Endothelial cell of umbilical vein (primary cell): ENCODE measurements around the gene DNAI1. TPM values are rescaled to one million over a fixed set of nuclear protein-coding genes. Genes with fewer than 3 reads are reported as not detected.

Source experiments
- BruUV-seq: library from RNA; stranded (reverse); fragments of 400-500 nt; replicated peaks from 2 replicates; lab custom pipeline; 2021; lab: Mats Ljungman, UMichigan
- CTCF ChIA-PET: fragments of 300-600, 350-600 bp; sonication (Branson Sonifier 250); formaldehyde crosslinking; loops from one replicate; lab custom pipeline; 2021; ENCODE audit warnings: antibody characterized with exemption, inconsistent platforms; lab: Charles Lee
- POLR2A ChIA-PET: fragments of 300-600, 350-600 bp; sonication (Branson Sonifier 250); formaldehyde crosslinking; loops from one replicate; lab custom pipeline; 2021; ENCODE audit warnings: antibody characterized with exemption, inconsistent platforms; lab: Charles Lee
- DNase-seq: peaks from one replicate; pipeline ENCODE4 v3.0.0-alpha.2; 2011; ENCODE audit warnings: low read depth, low spot score
- FAIRE-seq: peaks from 2 replicates; lab custom pipeline; 2011; peaks lifted over from hg19 to GRCh38; lab: Jason Lieb, UNC
- H2AFZ ChIP-seq: 2 replicates; pipeline ENCODE4 v1.6.0; 2012; ENCODE audit warnings: low read depth, low read length, control low read depth, inconsistent platforms
- H3K27ac ChIP-seq: 2 replicates; pipeline ENCODE4 v1.5.1; 2011; ENCODE audit warnings: low read depth, mild to moderate bottlenecking, control low read depth, low read length, moderate library complexity; ENCODE audit not compliant: insufficient read depth
- H3K27me3 ChIP-seq, 2 experiments: 2 replicates each; pipeline versions ENCODE4 v1.6.0 to v1.6.1; 2011; ENCODE audit warnings: low read length in 2 of 2, mixed read lengths in 1 of 2; ENCODE audit not compliant: control insufficient read depth in 2 of 2, insufficient read depth in 2 of 2
- H3K36me3 ChIP-seq, 2 experiments: 2 replicates in 1 of 2; 3 replicates in 1 of 2; pipeline ENCODE4 v1.5.1; 2011; ENCODE audit warnings: low read length in 2 of 2, mild to moderate bottlenecking in 1 of 2, moderate library complexity in 1 of 2; ENCODE audit not compliant: control insufficient read depth in 2 of 2, insufficient read depth in 2 of 2; ENCODE audit errors: extremely low read depth in 1 of 2
- H3K4me1 ChIP-seq: 3 replicates; pipeline ENCODE4 v1.5.1; 2011; ENCODE audit warnings: mild to moderate bottlenecking, low read length; ENCODE audit not compliant: control insufficient read depth, insufficient read depth; ENCODE audit errors: extremely low read depth
- H3K4me2 ChIP-seq: 2 replicates; pipeline ENCODE4 v1.6.1; 2011; ENCODE audit warnings: low read length, control low read depth, mixed read lengths; ENCODE audit not compliant: insufficient read depth
- H3K4me3 ChIP-seq, 3 experiments: fragments of 200-600 bp in 1 of 3; sonication (generic), shearing (Covaris generic) in 1 of 3; replicated peaks in 1 of 3; 2 replicates each; pipeline ENCODE4 v1.5.1; 2011 to 2016; ENCODE audit warnings: control low read depth in 3 of 3, low read length in 3 of 3, mild to moderate bottlenecking in 2 of 3, inconsistent platforms in 1 of 3, low read depth in 1 of 3, moderate library complexity in 1 of 3; ENCODE audit not compliant: insufficient read depth in 1 of 3
- H3K79me2 ChIP-seq: 2 replicates; pipeline ENCODE4 v1.6.0; 2012; ENCODE audit warnings: low read length, inconsistent platforms; ENCODE audit not compliant: control insufficient read depth, insufficient read depth
- H3K9ac ChIP-seq: replicated peaks from 2 replicates; pipeline ENCODE3; 2011; ENCODE audit warnings: low read length, control low read depth; ENCODE audit not compliant: insufficient read depth; ENCODE audit errors: extremely low read depth
- H3K9me1 ChIP-seq: replicated peaks from 3 replicates; pipeline ENCODE4 v1.6.0; 2011; ENCODE audit warnings: mild to moderate bottlenecking, low read length; ENCODE audit not compliant: control insufficient read depth, insufficient read depth; ENCODE audit errors: extremely low read depth
- H3K9me3 ChIP-seq: replicated peaks from 2 replicates; pipeline ENCODE4 v1.5.1; 2012; ENCODE audit warnings: low read length, inconsistent platforms; ENCODE audit not compliant: control insufficient read depth, insufficient read depth
- H4K20me1 ChIP-seq: replicated peaks from 2 replicates; pipeline ENCODE3; 2011; ENCODE audit warnings: mild to moderate bottlenecking, low read length; ENCODE audit not compliant: control insufficient read depth, insufficient read depth; ENCODE audit errors: extremely low read depth
- CTCF ChIP-seq, 2 donors: IDR thresholded peaks; 1 replicate in 1 of 2; 2 replicates in 1 of 2; pipeline ENCODE4 v1.5.1; 2011; ENCODE audit warnings: low read length in 2 of 2, mild to moderate bottlenecking in 2 of 2, moderate library complexity in 2 of 2, control low read depth in 1 of 2, inconsistent platforms in 1 of 2, low read depth in 1 of 2; ENCODE audit not compliant: insufficient read depth in 1 of 2; ENCODE audit errors: extremely low read depth in 1 of 2
- EZH2 ChIP-seq: IDR thresholded peaks from 2 replicates; pipeline ENCODE4 v1.6.1; 2012; ENCODE audit warnings: borderline replicate concordance, low read depth, mild to moderate bottlenecking, moderate library complexity, low read length, inconsistent platforms; ENCODE audit not compliant: severe bottlenecking
- FOS ChIP-seq: IDR thresholded peaks from 2 replicates; pipeline ENCODE4 v1.6.1; 2011; ENCODE audit warnings: mild to moderate bottlenecking, low read length, moderate library complexity, borderline replicate concordance; ENCODE audit not compliant: insufficient read depth
- GATA2 ChIP-seq: IDR thresholded peaks from 2 replicates; pipeline ENCODE4 v1.7.0; 2011; ENCODE audit warnings: low read depth, mild to moderate bottlenecking, moderate library complexity, mixed read lengths, low read length; ENCODE audit not compliant: insufficient read length, insufficient read depth
- JUN ChIP-seq: IDR thresholded peaks from 2 replicates; pipeline ENCODE4 v1.6.1; 2011; ENCODE audit warnings: borderline replicate concordance, low read depth; ENCODE audit not compliant: insufficient read length, insufficient read depth
- MAX ChIP-seq: IDR thresholded peaks from 2 replicates; pipeline ENCODE4 v1.6.1; 2011; ENCODE audit not compliant: insufficient read depth, insufficient read length
- MYC ChIP-seq: IDR thresholded peaks from one replicate; pipeline ENCODE4 v1.6.1; 2011; ENCODE audit warnings: mild to moderate bottlenecking, low read depth, low read length
- POLR2A ChIP-seq: IDR thresholded peaks from 2 replicates; pipeline ENCODE4 v1.6.1; 2012; ENCODE audit warnings: low read depth, mild to moderate bottlenecking, control low read depth, low read length
- POLR2AphosphoS5 ChIP-seq: IDR thresholded peaks from 2 replicates; pipeline ENCODE4 v1.6.1; 2012; ENCODE audit warnings: low read depth, mild to moderate bottlenecking, control low read depth, low read length, moderate library complexity; ENCODE audit not compliant: insufficient read depth
- dilution Hi-C: fragments of 300-500 bp; cut with MboI; formaldehyde crosslinking; loops from one replicate; pipeline ENCODE4 v1.15.0; 2019; ENCODE audit warnings: low sequenced_read_pairs; ENCODE audit not compliant: extremely low pct_ligation_motif_present
- intact Hi-C: fragments of 100-400 bp; cut with micrococcal nuclease; formaldehyde crosslinking; loops from one replicate; pipeline ENCODE4 v1.10.0; 2022
- polyA plus RNA-seq, 4 experiments: library from polyadenylated mRNA; depleted of rRNA in 3 of 4; stranded (reverse) in 3 of 4; unstranded in 1 of 4; fragments of >200 nt; gene quantifications; 2 replicates each; pipeline versions ENCODE4 v1.2.1 to v1.2.3, GENCODE V29; 2011 to 2012; ENCODE audit warnings: missing spikeins in 1 of 4
- total RNA-seq: library from RNA; stranded (reverse); gene quantifications from 2 replicates; pipeline ENCODE4 v1.2.3, GENCODE V29; 2021

Gene DNAI1
- total and polyA plus RNA-seq, 2 donors (not counting 3 experiments of a cell fraction or from before 2014, with no cell fraction given): not detected

- H3K36me3 ChIP-seq: no peaks in the 10 kb centered on the region
- FAIRE-seq: peak; percentile 89
- peak overlapping the region; percentile 61 for H3K4me2 ChIP-seq
- peak; percentile 81 for DNase-seq
- H3K9ac ChIP-seq: peak overlapping the region; percentile 89
- TF ChIP-seq MYC: no peak
- TF ChIP-seq JUN: peak; percentile 48
- TF ChIP-seq EZH2: no peak
- no peak for TF ChIP-seq CTCF (IDR thresholded peaks at IDR 0.05; ENCODE audit: extremely low read depth in 1 of 2, insufficient read depth in 1 of 2, low read depth in 1 of 2, low read length in 2 of 2)
- TF ChIP-seq MAX: no peak
- no peak for TF ChIP-seq FOS
- TF ChIP-seq GATA2: no peak
- TF ChIP-seq POLR2A: no peak
- TF ChIP-seq POLR2AphosphoS5: peak; percentile 46
- H3K79me2 ChIP-seq: peaks cover 46% of the 10 kb centered on the region
- no peaks in the 10 kb centered on the region for H3K9me3 ChIP-seq
- dilution Hi-C loops (no loop called here), intact Hi-C loops (loop anchor here (1.0 to 5.0 kb wide), 3 partner anchors 17 to 155 kb away; partner anchors contain the start of gene RPP25L)
- H3K4me3 ChIP-seq: peak overlapping the region; percentile 47 to 70 (median 67)
- peaks cover 3% of the 10 kb centered on the region for H4K20me1 ChIP-seq
- H3K9me1 ChIP-seq: no peaks in the 10 kb centered on the region
- ChIA-PET CTCF (interaction anchor here (1.2 to 6.3 kb wide), 4 partner anchors 12 to 90 kb away, joined by 3 to 37 read pairs (median 4); no protein-coding TSS in a partner anchor), POLR2A (no interaction called here)
- H3K4me1 ChIP-seq: peaks cover 16% of the 10 kb centered on the region
- TSS peak; percentile 88 for BruUV-seq
- H2AFZ ChIP-seq: peak overlapping the region; percentile 86
- H3K27ac ChIP-seq: peak overlapping the region; percentile 74
- peaks cover 5 to 13% of the 10 kb centered on the region in 2 experiments for H3K27me3 ChIP-seq
These were observed 1.2 kb upstream of the DNAI1 start for GRCh38 chr9:34457266-34458012.
